AG08395 (cell line): Measurements from ENCODE around the gene LOX.

Experiments
- DNase-seq: peaks from one replicate; pipeline ENCODE4 v3.0.0; 2012; ENCODE audit warnings: mixed read lengths, low spot score

The LOX gene

GRCh38 chr5:122054266-122054665 is 23.8 kb downstream of the LOX start:
- no peak for DNase-seq

GRCh38 chr5:122053181-122054109 is 24.6 kb downstream of the LOX start:
- DNase-seq, result peak; percentile 11

GRCh38 chr5:122051569-122051968 is 26.5 kb downstream of the LOX start:
- no peak for DNase-seq

- no peak for DNase-seq
Measured at GRCh38 chr5:122050959-122051358, 27.1 kb downstream of the LOX start.

- no peak for DNase-seq
Measured at GRCh38 chr5:122040636-122041302, 37.3 kb downstream of the LOX start.

- DNase-seq, result no peak
Measured at GRCh38 chr5:122036326-122036725, 41.7 kb downstream of the LOX start.

- no peak for DNase-seq
Measured at GRCh38 chr5:122035913-122036312, 42.1 kb downstream of the LOX start.

GRCh38 chr5:122031836-122032235 is 46.2 kb downstream of the LOX start:
- no peak for DNase-seq

GRCh38 chr5:122030251-122030650 is 47.8 kb downstream of the LOX start:
- no peak for DNase-seq

GRCh38 chr5:122029818-122030217 is 48.2 kb downstream of the LOX start:
- DNase-seq, result no peak

- DNase-seq, result no peak
Measured at GRCh38 chr5:122022966-122023365, 55.1 kb downstream of the LOX start.

GRCh38 chr5:122019919-122020590 is 58.0 kb downstream of the LOX start:
- no peak for DNase-seq

- DNase-seq, result no peak
Measured at GRCh38 chr5:122015471-122015870, 62.6 kb downstream of the LOX start.

- DNase-seq, result peak; percentile 4
Measured at GRCh38 chr5:122014236-122014935, 63.7 kb downstream of the LOX start.
